Measurements from ENCODE around the gene TACO1.

Gene TACO1

GRCh38 chr17:63646488-63646806, 45.8 kb downstream of the TACO1 start:
- Histone ChIP-seq H2AK5ac (ENCODE audit: low read length, severe bottlenecking) (no peak overlapping the region), H2AFZ (ENCODE audit: low read depth, low read length) (no peak overlapping the region), H3K4me1 (ENCODE audit: control insufficient read depth, insufficient read depth, low read depth, low read length) (peaks cover 2% of the 10 kb centered on the region), H3K4me2 (ENCODE audit: low read length, poor library complexity, severe bottlenecking) (no peak overlapping the region), H3K23ac (ENCODE audit: low read length in 2 of 2) (no peak overlapping the region), H4K8ac (ENCODE audit: low read length) (no peak overlapping the region), H2BK5ac (ENCODE audit: low read depth, low read length, poor library complexity, severe bottlenecking) (no peak overlapping the region), H3K27me3 (ENCODE audit: control insufficient read depth in 1 of 2, insufficient read depth in 1 of 2, low read length in 2 of 2) (no peaks in the 10 kb centered on the region), H3K9ac (ENCODE audit: low read length) (no peak overlapping the region), H3K36me3 (ENCODE audit: control insufficient read depth in 1 of 2, insufficient read depth in 2 of 2, low read depth in 1 of 2, low read length in 2 of 2) (peaks cover 3 to 70% of the 10 kb centered on the region in 2 experiments), H2BK120ac (ENCODE audit: low read depth, low read length) (no peak overlapping the region), H3K18ac (ENCODE audit: low read depth in 1 of 2, low read length in 2 of 2) (no peak overlapping the region), H3K9me3 (ENCODE audit: control insufficient read depth, low read length) (no peaks in the 10 kb centered on the region), H3K14ac (ENCODE audit: low read length in 2 of 2) (no peak overlapping the region), H4K91ac (ENCODE audit: low read length) (no peak overlapping the region), H3K79me1 (replicated peaks; ENCODE audit: low read length, poor library complexity, severe bottlenecking) (peaks cover 12% of the 10 kb centered on the region), H2BK15ac (ENCODE audit: low read depth, poor library complexity, severe bottlenecking) (no peak overlapping the region), H3K4ac (ENCODE audit: low read depth in 1 of 2, low read length in 2 of 2) (no peak overlapping the region), H2BK12ac (ENCODE audit: low read length in 2 of 2) (no peak overlapping the region), H3K27ac (ENCODE audit: low read length, poor library complexity, severe bottlenecking) (no peak overlapping the region), H3K4me3 (ENCODE audit: insufficient read depth in 1 of 2, low read depth in 1 of 2, low read length in 2 of 2) (no peak overlapping the region)
- no CpG with 5 or more reads among the region's 1 CpG for WGBS
- DNase-seq = no peak

DNA sequence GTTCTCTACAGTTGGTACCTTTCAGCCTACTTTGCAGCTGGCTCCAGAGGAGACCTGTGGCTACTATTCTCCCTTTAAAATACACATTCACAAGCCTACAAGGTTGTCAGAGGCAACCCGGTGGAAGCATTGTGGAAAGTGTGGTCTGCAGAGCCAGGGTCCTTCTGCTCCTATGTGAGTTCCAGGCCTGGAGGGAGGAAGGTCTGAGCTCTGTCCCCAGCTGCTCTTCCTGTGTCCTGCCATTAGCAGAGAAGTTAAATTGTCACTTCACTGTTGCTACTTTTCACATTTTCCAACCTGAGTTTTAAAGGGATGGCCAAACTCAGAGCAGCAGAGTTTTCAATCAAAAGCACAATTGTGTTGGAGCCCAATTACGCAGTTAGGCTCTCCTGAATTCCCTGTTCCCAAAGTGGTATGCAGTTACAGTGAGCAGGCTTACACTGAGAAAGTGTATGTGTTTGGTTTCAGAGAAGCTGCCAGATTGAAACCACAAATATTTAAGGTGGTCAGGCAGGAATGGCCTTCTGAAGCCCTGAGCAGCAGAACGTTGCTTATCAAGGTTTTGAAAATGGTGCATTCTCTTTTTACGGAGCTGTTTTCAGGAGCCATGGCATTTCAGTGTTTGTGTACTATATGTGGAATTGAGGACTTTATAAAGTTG, 46.5 kb downstream of the TACO1 start:
- Histone ChIP-seq H3K14ac (ENCODE audit: low read length in 2 of 2) (no peak overlapping the region), H3K4me1 (ENCODE audit: control insufficient read depth, insufficient read depth, low read depth, low read length) (peaks cover 2% of the 10 kb centered on the region), H2BK5ac (ENCODE audit: low read depth, low read length, poor library complexity, severe bottlenecking) (no peak overlapping the region), H3K18ac (ENCODE audit: low read depth in 1 of 2, low read length in 2 of 2) (no peak overlapping the region), H3K79me1 (replicated peaks; ENCODE audit: low read length, poor library complexity, severe bottlenecking) (peaks cover 12% of the 10 kb centered on the region), H3K23ac (ENCODE audit: low read length in 2 of 2) (no peak overlapping the region), H3K27me3 (ENCODE audit: control insufficient read depth in 1 of 2, insufficient read depth in 1 of 2, low read length in 2 of 2) (no peaks in the 10 kb centered on the region), H2BK120ac (ENCODE audit: low read depth, low read length) (no peak overlapping the region), H3K27ac (ENCODE audit: low read length, poor library complexity, severe bottlenecking) (peak overlapping the region; percentile 45), H3K36me3 (ENCODE audit: control insufficient read depth in 1 of 2, insufficient read depth in 2 of 2, low read depth in 1 of 2, low read length in 2 of 2) (peaks cover 3 to 70% of the 10 kb centered on the region in 2 experiments), H2BK15ac (ENCODE audit: low read depth, poor library complexity, severe bottlenecking) (no peak overlapping the region), H4K91ac (ENCODE audit: low read length) (no peak overlapping the region), H3K9ac (ENCODE audit: low read length) (no peak overlapping the region), H3K4ac (ENCODE audit: low read depth in 1 of 2, low read length in 2 of 2) (no peak overlapping the region), H3K4me3 (ENCODE audit: insufficient read depth in 1 of 2, low read depth in 1 of 2, low read length in 2 of 2) (no peak overlapping the region), H2AFZ (ENCODE audit: low read depth, low read length) (no peak overlapping the region), H4K8ac (ENCODE audit: low read length) (no peak overlapping the region), H2AK5ac (ENCODE audit: low read length, severe bottlenecking) (no peak overlapping the region), H2BK12ac (ENCODE audit: low read length in 2 of 2) (no peak overlapping the region), H3K4me2 (ENCODE audit: low read length, poor library complexity, severe bottlenecking) (no peak overlapping the region), H3K9me3 (ENCODE audit: control insufficient read depth, low read length) (no peaks in the 10 kb centered on the region)
- WGBS = 63% methylated on average over 3 of the region's 4 CpGs
- DNase-seq = peak; percentile 47

DNA sequence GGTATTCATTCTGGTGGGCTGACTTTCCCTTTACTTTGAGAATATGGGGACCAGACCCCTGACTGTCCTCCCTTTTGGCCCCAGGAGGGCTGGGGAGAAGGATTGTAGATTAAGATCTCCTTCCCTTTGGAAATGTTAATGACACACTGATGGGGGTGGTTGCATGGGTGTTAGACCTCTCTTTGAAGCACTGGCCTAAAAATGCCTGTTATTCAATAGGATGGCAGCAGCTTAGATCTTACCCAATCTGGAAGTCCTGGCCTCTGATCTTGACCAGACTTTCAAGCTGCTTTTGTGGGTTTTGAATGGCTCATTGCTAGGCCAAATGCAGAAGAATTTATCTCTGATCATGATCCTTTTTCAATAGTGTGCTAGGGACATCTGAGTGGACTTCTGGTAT, 47.2 kb downstream of the TACO1 start:
- no peak overlapping the region for H3K27ac ChIP-seq (ENCODE audit: low read length, poor library complexity, severe bottlenecking)
- H3K79me1 ChIP-seq (replicated peaks; ENCODE audit: low read length, poor library complexity, severe bottlenecking) = peaks cover 12% of the 10 kb centered on the region
- H3K23ac ChIP-seq (ENCODE audit: low read length in 2 of 2) = no peak overlapping the region
- no peak overlapping the region for H4K8ac ChIP-seq (ENCODE audit: low read length)
- no peak overlapping the region for H2BK12ac ChIP-seq (ENCODE audit: low read length in 2 of 2)
- no peak overlapping the region for H3K4ac ChIP-seq (ENCODE audit: low read depth in 1 of 2, low read length in 2 of 2)
- no peaks in the 10 kb centered on the region for H3K27me3 ChIP-seq (ENCODE audit: control insufficient read depth in 1 of 2, insufficient read depth in 1 of 2, low read length in 2 of 2)
- H2AFZ ChIP-seq (ENCODE audit: low read depth, low read length) = no peak overlapping the region
- H3K14ac ChIP-seq (ENCODE audit: low read length in 2 of 2) = no peak overlapping the region
- no peak overlapping the region for H3K18ac ChIP-seq (ENCODE audit: low read depth in 1 of 2, low read length in 2 of 2)
- peaks cover 2% of the 10 kb centered on the region for H3K4me1 ChIP-seq (ENCODE audit: control insufficient read depth, insufficient read depth, low read depth, low read length)
- no peak overlapping the region for H2AK5ac ChIP-seq (ENCODE audit: low read length, severe bottlenecking)
- DNase-seq = no peak
- H4K91ac ChIP-seq (ENCODE audit: low read length) = no peak overlapping the region
- no peaks in the 10 kb centered on the region for H3K9me3 ChIP-seq (ENCODE audit: control insufficient read depth, low read length)
- no peak overlapping the region for H2BK120ac ChIP-seq (ENCODE audit: low read depth, low read length)
- H3K4me2 ChIP-seq (ENCODE audit: low read length, poor library complexity, severe bottlenecking) = no peak overlapping the region
- H3K4me3 ChIP-seq (ENCODE audit: insufficient read depth in 1 of 2, low read depth in 1 of 2, low read length in 2 of 2) = no peak overlapping the region
- H3K36me3 ChIP-seq (ENCODE audit: control insufficient read depth in 1 of 2, insufficient read depth in 2 of 2, low read depth in 1 of 2, low read length in 2 of 2) = peaks cover 3 to 76% of the 10 kb centered on the region in 2 experiments
- H3K9ac ChIP-seq (ENCODE audit: low read length) = no peak overlapping the region
- no peak overlapping the region for H2BK15ac ChIP-seq (ENCODE audit: low read depth, poor library complexity, severe bottlenecking)
- H2BK5ac ChIP-seq (ENCODE audit: low read depth, low read length, poor library complexity, severe bottlenecking) = no peak overlapping the region

- no peak overlapping the region for H3K23ac ChIP-seq (ENCODE audit: low read length in 2 of 2)
- no peak overlapping the region for H2BK12ac ChIP-seq (ENCODE audit: low read length in 2 of 2)
- H4K91ac ChIP-seq (ENCODE audit: low read length) = no peak overlapping the region
- no peak overlapping the region for H2AK5ac ChIP-seq (ENCODE audit: low read length, severe bottlenecking)
- no CpG with 5 or more reads among the region's 1 CpG for WGBS
- H3K4me3 ChIP-seq (ENCODE audit: insufficient read depth in 1 of 2, low read depth in 1 of 2, low read length in 2 of 2) = no peak overlapping the region
- no peak overlapping the region for H3K18ac ChIP-seq (ENCODE audit: low read depth in 1 of 2, low read length in 2 of 2)
- peaks cover 2% of the 10 kb centered on the region for H3K4me1 ChIP-seq (ENCODE audit: control insufficient read depth, insufficient read depth, low read depth, low read length)
- no peaks in the 10 kb centered on the region for H3K27me3 ChIP-seq (ENCODE audit: control insufficient read depth in 1 of 2, insufficient read depth in 1 of 2, low read length in 2 of 2)
- H2BK120ac ChIP-seq (ENCODE audit: low read depth, low read length) = no peak overlapping the region
- no peak overlapping the region for H3K14ac ChIP-seq (ENCODE audit: low read length in 2 of 2)
- H3K79me1 ChIP-seq (replicated peaks; ENCODE audit: low read length, poor library complexity, severe bottlenecking) = peaks cover 11% of the 10 kb centered on the region
- H3K9ac ChIP-seq (ENCODE audit: low read length) = no peak overlapping the region
- no peak overlapping the region for H4K8ac ChIP-seq (ENCODE audit: low read length)
- H3K36me3 ChIP-seq (ENCODE audit: control insufficient read depth in 1 of 2, insufficient read depth in 2 of 2, low read depth in 1 of 2, low read length in 2 of 2) = peaks cover 7 to 82% of the 10 kb centered on the region in 2 experiments
- DNase-seq = no peak
- no peak overlapping the region for H2AFZ ChIP-seq (ENCODE audit: low read depth, low read length)
- H2BK5ac ChIP-seq (ENCODE audit: low read depth, low read length, poor library complexity, severe bottlenecking) = no peak overlapping the region
- no peak overlapping the region for H3K4me2 ChIP-seq (ENCODE audit: low read length, poor library complexity, severe bottlenecking)
- no peak overlapping the region for H3K4ac ChIP-seq (ENCODE audit: low read depth in 1 of 2, low read length in 2 of 2)
- H3K9me3 ChIP-seq (ENCODE audit: control insufficient read depth, low read length) = no peaks in the 10 kb centered on the region
- H3K27ac ChIP-seq (ENCODE audit: low read length, poor library complexity, severe bottlenecking) = no peak overlapping the region
- no peak overlapping the region for H2BK15ac ChIP-seq (ENCODE audit: low read depth, poor library complexity, severe bottlenecking)
Measured at GRCh38 chr17:63649813-63650212, 49.1 kb downstream of the TACO1 start.

Data from mesenchymal stem cell (in vitro differentiated cells and primary cell).